ENCODE data around the gene RAD23B.

The RAD23B gene

DNA sequence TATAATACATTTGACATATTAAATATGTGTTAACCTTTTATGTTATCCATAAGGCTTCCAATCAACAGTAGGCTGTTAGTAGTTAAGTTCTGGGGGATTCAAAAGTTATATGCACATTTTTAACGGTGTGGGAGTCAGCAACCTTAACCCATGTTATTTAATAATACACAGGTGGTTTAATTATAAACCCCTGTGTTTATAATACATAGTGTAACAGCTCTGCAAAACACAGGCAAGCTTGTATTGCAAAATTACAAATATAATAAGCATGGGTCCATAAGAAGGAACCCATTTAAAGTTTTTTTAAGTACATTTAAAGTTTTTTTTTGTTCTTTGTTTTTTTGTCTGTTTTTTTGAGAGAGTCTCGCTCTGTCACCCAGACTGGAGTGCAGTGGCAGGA is 14.5 kb upstream of the RAD23B start:
- no peak for DNase-seq (ENCODE audit: low read depth)

DNA sequence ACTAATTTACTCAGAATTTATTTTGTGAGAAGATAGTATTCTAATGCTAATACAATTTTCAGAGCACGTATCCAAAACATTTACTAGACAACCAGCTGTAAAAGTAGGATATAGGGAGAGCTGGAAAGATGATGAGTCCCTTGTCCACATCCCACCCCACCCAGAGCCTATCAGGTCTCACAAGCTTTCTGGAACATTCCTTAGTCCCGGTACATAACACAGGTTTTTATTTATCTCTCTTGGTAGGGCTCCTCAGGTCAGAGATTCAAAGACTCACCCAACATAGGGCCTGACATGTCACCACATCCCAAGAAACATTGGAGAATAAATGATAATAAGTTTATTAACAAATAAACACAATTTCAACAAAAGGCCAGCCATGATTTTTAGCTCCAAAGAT is 13.8 kb upstream of the RAD23B start:
- no peak for DNase-seq (ENCODE audit: low read depth)

GRCh38 chr9:107269681-107270080 is 13.4 kb upstream of the RAD23B start:
- DNase-seq (ENCODE audit: low read depth): no peak

DNA sequence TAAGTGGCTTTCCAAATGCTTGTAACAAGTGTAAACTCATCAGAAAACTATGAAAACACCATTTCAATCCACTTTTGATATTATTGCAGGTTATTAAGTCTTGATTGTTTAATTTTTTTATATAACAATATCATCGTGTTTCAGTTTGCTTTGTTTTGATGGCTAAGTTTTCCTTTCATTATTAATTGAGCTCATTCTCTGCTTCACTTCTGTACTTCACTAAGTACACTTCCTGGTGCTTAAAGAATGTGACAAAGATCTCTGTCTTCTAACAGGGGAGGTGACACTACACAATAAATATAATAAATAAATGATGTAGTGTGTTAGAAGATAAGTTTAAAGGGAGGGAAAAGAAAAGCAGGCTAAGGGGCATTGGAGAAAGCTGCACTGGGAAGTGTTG is 13.0 kb upstream of the RAD23B start:
- no peak for DNase-seq (ENCODE audit: low read depth)

DNA sequence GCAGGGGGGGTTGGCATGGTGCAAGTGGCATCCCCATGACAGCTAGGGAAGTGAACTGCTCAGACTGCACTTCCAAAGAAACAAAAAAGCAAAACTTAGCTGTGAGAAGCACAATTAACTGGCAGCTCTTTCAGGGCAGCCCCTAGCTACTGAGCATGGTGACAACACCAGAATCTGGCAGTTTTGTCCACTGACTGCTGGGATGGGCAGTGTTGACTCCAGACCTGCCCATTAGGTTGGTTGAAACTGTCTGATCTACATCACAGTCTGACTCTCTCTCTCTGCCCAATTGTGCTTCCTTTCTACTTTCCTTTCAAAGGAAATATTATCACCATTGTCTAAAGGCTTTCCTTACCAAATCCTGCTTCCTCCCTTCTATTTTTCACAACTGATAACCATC is 12.5 kb upstream of the RAD23B start:
- DNase-seq (ENCODE audit: low read depth): no peak

DNA sequence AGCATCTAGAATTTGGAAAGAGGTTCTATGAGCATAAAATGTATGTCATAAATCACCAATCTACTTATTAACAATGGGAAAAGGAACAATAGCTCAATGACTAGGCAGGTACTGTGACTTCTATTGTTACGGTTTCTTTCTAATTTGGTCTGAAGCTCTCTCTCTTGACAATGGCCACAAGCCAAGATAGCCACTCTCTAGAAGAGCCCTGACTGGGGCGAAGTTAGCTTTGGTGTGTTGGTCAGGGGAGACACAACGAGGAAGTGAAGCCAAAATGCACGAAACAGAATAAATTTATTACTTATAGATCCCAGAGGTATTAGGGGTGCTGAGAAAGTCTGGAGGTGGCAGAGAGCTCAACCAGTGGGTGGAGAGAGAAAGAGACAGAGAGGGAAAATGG is 9.4 kb upstream of the RAD23B start:
- no peak for DNase-seq (ENCODE audit: low read depth)

GRCh38 chr9:107274096-107274495 is 9.0 kb upstream of the RAD23B start:
- no peak for DNase-seq (ENCODE audit: low read depth)

GRCh38 chr9:107274953-107275422 is 8.1 kb upstream of the RAD23B start:
- DNase-seq (ENCODE audit: low read depth): peak; percentile 99

- no peak for DNase-seq (ENCODE audit: low read depth)
These were observed 7.5 kb upstream of the RAD23B start for GRCh38 chr9:107275530-107275929.

- no peak for DNase-seq (ENCODE audit: low read depth)
These were observed 5.9 kb upstream of the RAD23B start for GRCh38 chr9:107276966-107277710.

DNA sequence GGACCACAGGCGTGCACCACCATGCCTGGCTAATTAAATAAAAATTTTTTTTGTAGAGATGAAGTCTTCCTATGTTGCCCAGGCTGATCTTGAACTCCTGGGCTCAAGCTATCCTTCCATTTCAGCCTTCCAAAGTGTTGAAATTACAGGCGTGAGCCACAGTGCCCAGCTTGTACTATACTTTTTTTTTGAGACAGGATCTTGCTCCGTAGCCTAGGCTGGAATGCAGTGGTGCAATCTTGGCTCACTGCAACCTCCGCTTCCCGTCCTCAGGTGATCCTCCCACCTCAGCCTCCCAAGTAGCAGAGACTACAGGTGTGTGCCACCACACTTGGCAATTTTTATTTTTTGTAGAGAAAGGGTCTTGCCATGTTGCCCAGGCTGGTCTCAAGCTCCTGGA is 5.3 kb upstream of the RAD23B start:
- no peak for DNase-seq (ENCODE audit: low read depth)

- no peak for DNase-seq (ENCODE audit: low read depth)
These were observed 4.0 kb upstream of the RAD23B start for GRCh38 chr9:107279086-107279485.

DNA sequence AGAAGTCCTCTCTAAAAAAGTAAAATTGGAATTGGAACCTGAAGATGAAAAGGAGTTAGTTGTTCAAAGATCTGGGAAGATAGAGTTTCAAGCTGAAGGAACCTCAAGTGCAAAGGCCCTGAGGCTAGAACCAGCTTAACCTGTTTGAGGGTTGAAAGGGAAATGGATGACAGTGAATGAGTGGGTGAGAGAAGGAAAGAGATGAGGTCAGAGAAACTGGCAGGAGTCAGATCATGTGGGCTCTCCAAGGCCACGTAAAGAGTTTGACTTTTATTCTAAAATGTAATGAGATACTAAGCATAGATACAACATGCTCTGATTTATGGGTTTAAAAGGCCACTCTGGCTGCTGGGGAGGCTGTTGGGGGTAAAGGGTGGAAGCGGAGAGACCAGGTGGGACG is 2.5 kb upstream of the RAD23B start:
- no peak for DNase-seq (ENCODE audit: low read depth)

DNA sequence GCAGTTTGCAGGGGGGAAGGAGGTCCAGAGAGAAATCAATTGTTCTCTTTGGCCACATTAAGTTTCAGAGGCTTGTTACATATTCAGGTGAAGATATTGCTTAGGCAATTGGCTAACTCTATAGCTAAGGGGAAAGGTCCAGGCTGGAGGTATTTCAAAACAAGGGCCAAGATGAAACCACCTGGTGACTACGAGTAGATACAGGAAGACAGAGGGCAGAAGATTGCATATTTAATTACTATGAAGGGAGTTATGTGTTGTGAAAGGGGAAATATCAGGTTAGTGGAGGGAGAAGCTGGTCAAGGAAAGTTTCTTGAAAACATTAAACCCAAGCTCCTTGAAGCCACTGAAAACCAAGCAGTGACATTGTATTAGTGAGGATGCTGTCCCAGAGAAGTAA is 1.9 kb upstream of the RAD23B start:
- no peak for DNase-seq (ENCODE audit: low read depth)

DNA sequence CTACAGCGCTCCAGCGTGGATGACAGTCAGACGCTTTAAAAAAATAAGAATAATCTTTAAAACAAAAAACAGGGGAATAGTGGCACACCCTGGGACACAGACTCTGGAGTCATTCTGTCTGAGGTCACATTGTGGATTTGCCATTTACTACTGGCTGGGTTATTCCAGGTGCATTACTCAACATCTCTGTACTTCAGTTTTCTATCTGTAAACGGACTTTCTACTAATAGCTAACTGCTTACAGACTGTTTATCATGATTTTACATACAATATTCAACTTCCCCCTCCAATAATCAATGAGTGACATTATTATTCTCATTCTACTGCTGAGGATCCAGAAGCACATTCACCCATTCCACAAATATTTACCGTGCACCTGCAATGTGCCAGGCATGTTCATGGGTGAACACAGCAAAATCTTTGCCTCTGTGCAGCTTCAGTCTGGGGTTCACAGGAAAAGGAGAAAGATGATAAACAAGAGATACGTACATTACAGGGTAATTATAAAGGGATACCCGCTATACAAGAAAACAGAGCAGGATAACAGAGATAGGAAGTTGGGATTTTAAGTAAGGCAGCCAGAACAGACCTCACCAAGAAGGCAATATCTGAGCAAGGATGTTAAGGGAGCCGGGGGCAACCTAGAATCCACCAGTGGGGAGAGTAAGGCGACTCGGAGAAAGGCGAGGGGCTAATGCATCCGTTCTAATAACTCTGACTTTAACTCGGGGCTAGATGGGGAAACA is 984 bp upstream of the RAD23B start:
- no peak for DNase-seq (ENCODE audit: low read depth)

DNA sequence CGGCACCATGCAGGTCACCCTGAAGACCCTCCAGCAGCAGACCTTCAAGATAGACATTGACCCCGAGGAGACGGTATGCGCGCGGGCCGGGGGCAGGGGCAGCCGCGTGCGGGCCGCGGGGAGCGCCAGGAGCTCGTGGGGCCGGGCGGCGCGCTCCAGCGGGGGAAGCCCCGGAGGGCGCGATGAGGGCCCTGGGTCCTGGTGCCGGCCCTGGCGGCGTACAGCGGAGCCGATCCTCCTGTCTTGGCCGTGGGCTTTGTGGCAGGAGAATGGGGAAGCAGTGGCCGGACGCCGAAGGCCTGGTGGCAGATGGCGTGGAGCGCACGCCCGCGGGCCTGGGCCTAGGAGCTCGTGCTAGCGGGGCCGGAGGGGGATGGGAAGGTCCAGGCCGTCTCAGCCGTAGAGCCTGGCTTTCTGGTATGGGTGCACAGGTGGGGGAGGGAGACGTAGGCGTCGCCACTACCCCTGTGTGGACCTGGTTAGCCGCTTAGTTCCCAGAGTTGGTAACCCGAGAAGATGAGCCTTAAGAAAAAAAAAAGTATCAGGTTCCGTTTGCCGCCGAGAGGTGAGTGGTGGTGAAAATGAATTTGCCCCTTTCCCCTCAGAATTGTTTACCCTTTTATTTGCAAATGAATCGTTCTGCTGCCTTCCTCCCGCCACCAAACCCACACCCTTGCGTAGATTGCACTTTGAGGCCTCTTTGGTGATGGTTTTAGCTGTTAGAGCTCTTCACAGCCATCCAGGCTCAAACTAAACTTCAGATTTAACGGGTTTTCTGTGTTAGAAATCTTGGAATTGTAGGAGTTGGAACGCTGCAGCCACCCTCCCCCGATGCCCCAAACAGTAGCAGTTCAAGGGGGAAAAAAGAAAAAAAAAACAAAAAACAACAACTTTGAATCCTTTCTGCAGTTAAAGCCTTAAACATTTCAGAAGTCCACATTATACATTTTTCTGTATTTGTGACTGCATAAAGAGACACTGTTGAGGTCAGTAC is 841 bp downstream of the RAD23B start:
- peak; percentile 64 for DNase-seq (ENCODE audit: low read depth)

- no peak for DNase-seq (ENCODE audit: low read depth)
These were observed 1.6 kb downstream of the RAD23B start for GRCh38 chr9:107284636-107285035.

- no peak for DNase-seq (ENCODE audit: low read depth)
These were observed 2.2 kb downstream of the RAD23B start for GRCh38 chr9:107285286-107285685.

DNA sequence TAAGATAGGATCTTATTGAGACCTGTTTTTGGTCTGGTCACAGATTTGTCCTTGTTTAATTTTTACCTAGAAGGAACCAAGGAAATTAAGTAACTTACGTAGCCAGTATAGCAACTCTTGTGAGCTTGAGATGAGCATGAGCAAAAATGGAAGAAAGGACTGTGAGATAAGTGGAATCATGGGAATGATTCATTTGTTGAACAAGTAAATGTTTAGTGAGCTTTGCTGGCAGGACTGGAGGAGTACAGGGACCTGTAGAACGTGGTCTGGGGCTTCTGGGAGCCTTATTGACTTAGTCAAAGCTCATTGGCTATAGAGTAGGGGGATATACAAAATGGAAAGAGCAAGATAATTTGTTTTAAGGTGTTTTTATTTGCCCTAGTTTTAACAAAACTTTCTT is 3.0 kb downstream of the RAD23B start:
- DNase-seq (ENCODE audit: low read depth): no peak

DNA sequence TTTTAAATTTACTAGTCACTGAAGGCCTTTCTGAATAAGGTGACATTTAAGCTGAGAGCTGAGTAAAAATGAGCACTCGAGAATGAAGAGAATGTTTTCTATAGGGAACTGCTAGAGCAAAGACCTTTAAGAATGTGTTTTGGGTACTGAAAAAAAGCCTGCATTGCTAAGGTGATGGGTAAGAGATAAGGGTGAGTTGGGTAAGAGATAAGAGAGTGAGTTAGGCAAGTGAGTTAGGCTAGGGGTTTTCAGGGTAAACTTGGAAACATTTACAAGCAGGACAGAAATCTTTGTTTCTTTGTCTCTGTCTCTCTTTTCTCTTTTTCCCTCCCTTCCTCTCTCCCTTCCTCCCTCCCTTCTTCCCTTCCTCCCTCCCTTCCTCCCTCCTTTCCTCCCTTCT is 5.6 kb downstream of the RAD23B start:
- DNase-seq (ENCODE audit: low read depth): no peak

GRCh38 chr9:107290619-107291018 is 7.5 kb downstream of the RAD23B start:
- no peak for DNase-seq (ENCODE audit: low read depth)

GRCh38 chr9:107292821-107293542 is 9.9 kb downstream of the RAD23B start:
- no peak for DNase-seq (ENCODE audit: low read depth)
